CMK (cell line): Measurements from ENCODE around the gene LRP11.
"Not testable (repeated sequence)": the region's sequence is repeated elsewhere in the genome, so short reads cannot be mapped to it uniquely, and the experiment has no call there.

ENCODE experiments used
- DNase-seq: peaks from one replicate; pipeline ENCODE4 v3.0.0-alpha.2; 2010; ENCODE audit warnings: low read depth

The LRP11 gene

GRCh38 chr6:149848343-149848742, 15.8 kb downstream of the LRP11 start:
- DNase-seq = not testable (repeated sequence)

GRCh38 chr6:149847939-149848267, 16.3 kb downstream of the LRP11 start:
- DNase-seq = no peak

- no peak for DNase-seq
Observed at GRCh38 chr6:149846321-149846720, 17.8 kb downstream of the LRP11 start.

- DNase-seq = no peak
Observed at GRCh38 chr6:149845549-149845948, 18.6 kb downstream of the LRP11 start.

GRCh38 chr6:149844480-149844879, 19.7 kb downstream of the LRP11 start:
- DNase-seq = no peak

- DNase-seq = not testable (repeated sequence)
Observed at GRCh38 chr6:149844036-149844435, 20.1 kb downstream of the LRP11 start.

- no peak for DNase-seq
Observed at GRCh38 chr6:149843051-149843633, 21.0 kb downstream of the LRP11 start.

GRCh38 chr6:149842331-149842730, 21.8 kb downstream of the LRP11 start:
- DNase-seq = no peak

- no peak for DNase-seq
Observed at GRCh38 chr6:149840345-149841075, 23.6 kb downstream of the LRP11 start.

GRCh38 chr6:149834513-149835481, 29.4 kb downstream of the LRP11 start:
- no peak for DNase-seq

- DNase-seq = no peak
Observed at GRCh38 chr6:149833651-149834050, 30.5 kb downstream of the LRP11 start.

- DNase-seq = no peak
Observed at GRCh38 chr6:149831308-149831820, 32.8 kb downstream of the LRP11 start.

GRCh38 chr6:149830731-149831307, 33.3 kb downstream of the LRP11 start:
- DNase-seq = no peak

GRCh38 chr6:149825292-149825691, 38.9 kb downstream of the LRP11 start:
- no peak for DNase-seq

GRCh38 chr6:149823013-149823412, 41.1 kb downstream of the LRP11 start:
- no peak for DNase-seq

- DNase-seq = no peak
Observed at GRCh38 chr6:149821492-149821891, 42.7 kb downstream of the LRP11 start.

GRCh38 chr6:149820506-149820905, 43.7 kb downstream of the LRP11 start:
- no peak for DNase-seq

GRCh38 chr6:149815788-149816187, 48.4 kb downstream of the LRP11 start:
- DNase-seq = no peak

GRCh38 chr6:149813351-149813750, 50.8 kb downstream of the LRP11 start:
- DNase-seq = no peak

GRCh38 chr6:149809798-149810197, 54.4 kb downstream of the LRP11 start:
- no peak for DNase-seq

- DNase-seq = no peak
Observed at GRCh38 chr6:149806127-149806526, 58.0 kb downstream of the LRP11 start.

GRCh38 chr6:149783551-149783950, 80.6 kb downstream of the LRP11 start:
- no peak for DNase-seq
